HG02610 (cell line): ENCODE data around the gene HBQ1.
"Not testable (repeated sequence)": the region's sequence is repeated elsewhere in the genome, so short reads cannot be mapped to it uniquely, and the experiment has no call there.

Experiments used
- ATAC-seq: cut with Tn5 transposase; IDR thresholded peaks from one replicate; pipeline ENCODE4 v1.9.1; 2021; ENCODE audit warnings: mild to moderate bottlenecking, moderate library complexity; ENCODE audit not compliant: unreplicated experiment

The HBQ1 gene

GRCh38 chr16:200388-200787 is 20.1 kb downstream of the HBQ1 start:
- ATAC-seq: no peak

GRCh38 chr16:203246-203645 is 23.0 kb downstream of the HBQ1 start:
- ATAC-seq: no peak

DNA sequence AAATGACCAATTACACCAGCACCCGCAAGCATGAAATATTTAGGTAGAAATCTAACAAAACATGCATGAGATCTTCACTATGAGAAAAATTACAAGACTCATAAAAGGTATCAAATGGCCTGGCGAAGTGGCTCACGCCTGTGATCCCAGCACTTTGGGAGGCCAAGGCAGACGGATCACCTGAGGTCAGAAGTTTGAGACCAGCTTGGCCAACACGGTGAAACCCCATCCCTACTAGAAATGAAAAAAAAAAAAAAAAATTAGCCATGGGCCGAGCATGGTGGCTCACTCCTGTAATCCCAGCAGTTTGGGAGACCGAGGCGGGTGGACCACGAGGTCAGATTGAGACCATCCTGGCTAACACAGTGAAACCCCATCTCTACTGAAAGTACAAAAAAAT is 23.8 kb downstream of the HBQ1 start:
- ATAC-seq: not testable (repeated sequence)

- ATAC-seq: not testable (repeated sequence)
Measured at GRCh38 chr16:209359-209758, 29.1 kb downstream of the HBQ1 start.

GRCh38 chr16:211631-212180 is 31.4 kb downstream of the HBQ1 start:
- ATAC-seq: not testable (repeated sequence)

DNA sequence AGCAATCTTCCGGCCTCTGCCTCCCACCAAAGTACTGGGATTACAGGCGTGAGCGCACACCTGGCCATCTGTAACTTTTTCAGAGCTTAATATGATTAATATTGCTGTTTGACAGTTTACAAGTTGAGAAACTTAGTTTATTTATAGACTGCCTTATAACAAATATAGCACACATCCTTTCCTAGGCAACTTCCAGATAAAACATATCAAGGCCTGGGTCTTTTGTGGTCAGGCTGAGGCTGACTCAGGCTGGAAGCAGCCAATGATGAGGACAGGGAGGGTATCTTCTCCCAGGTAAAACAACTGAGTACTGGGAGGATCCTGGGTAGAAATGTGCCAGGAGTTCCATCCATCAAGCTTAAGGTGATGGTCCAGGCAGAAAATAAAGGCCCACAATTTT is 32.7 kb downstream of the HBQ1 start:
- no peak for ATAC-seq

- ATAC-seq: no peak
Measured at GRCh38 chr16:220021-220420, 39.8 kb downstream of the HBQ1 start.

- ATAC-seq: no peak
Measured at GRCh38 chr16:228151-228851, 48.0 kb downstream of the HBQ1 start.

DNA sequence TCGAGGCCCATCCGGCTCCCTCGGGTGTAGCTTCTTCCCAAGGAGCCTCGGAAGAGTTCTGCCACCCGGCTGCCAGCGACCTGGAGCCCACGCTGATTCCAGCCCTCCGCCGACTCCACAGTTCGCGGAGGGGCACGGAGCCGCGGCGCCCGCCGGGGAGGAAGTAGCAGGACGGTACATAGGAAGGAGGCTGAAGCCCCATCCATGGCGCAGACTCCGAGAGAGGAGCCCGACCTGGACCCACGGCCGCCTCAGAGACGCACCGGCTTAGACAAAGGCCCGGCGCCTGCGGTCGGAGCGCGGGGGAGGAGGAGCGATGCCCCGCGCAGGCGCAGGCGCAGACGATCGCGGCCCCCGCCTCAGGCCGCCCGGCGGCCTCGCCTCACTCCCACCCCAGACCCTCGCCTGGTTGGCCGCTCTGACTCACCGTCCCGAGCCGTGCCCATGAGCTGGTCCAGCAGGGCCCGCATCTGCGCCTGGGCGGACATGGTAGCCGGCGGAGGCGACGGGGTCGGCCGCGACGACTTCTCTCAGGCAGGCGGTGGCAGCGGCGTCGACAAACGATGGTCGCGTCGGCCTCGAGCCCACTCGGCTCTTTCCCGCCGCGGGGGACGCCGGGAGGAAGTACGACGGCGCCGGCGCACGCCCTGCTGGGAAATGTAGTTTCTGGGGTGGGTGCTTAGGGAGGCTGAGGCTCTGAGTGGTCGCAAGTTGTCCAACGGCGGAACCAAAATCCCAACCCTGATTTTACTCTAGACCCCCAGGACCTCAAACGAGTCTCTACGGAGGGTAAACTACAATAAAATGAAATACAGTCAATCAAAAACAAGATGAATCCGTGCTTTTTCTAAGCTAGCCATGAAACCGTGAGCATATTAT is 48.8 kb downstream of the HBQ1 start, which contains the start of gene LUC7L:
LUC7L (minus strand) TSS at position 598 of the 879 bp plus-strand sequence; CDS start at position 488, 110 bp downstream.
- ATAC-seq: peak; percentile 78

GRCh38 chr16:229731-230281 is 49.5 kb downstream of the HBQ1 start:
- ATAC-seq: no peak

GRCh38 chr16:230351-230750 is 50.1 kb downstream of the HBQ1 start:
- ATAC-seq: not testable (repeated sequence)
